Nephron (organoid): ENCODE data around the gene CORO7.
A peak's percentile ranks its signal among the peaks of the same experiment; 100 is the strongest.

Source experiments
- H3K27ac Mint-ChIP-seq, 3 experiments: 2 replicates each; pipeline ENCODE4 v1.8.0; 2020; ENCODE audit warnings: mixed read lengths in 3 of 3, mild to moderate bottlenecking in 2 of 3, moderate library complexity in 1 of 3
- H3K27me3 Mint-ChIP-seq: 2 replicates; pipeline ENCODE4 v1.8.0; 2021; ENCODE audit warnings: low read depth, mild to moderate bottlenecking, moderate library complexity, mixed read lengths
- H3K36me3 Mint-ChIP-seq: 2 replicates; pipeline ENCODE4 v1.8.0; 2020; ENCODE audit warnings: low read depth, mixed read lengths
- H3K4me1 Mint-ChIP-seq: 2 replicates; pipeline ENCODE4 v1.8.0; 2020; ENCODE audit warnings: mixed read lengths
- H3K4me3 Mint-ChIP-seq, 3 experiments: 2 replicates each; pipeline ENCODE4 v1.8.0; 2020; ENCODE audit warnings: mild to moderate bottlenecking in 3 of 3, mixed read lengths in 3 of 3, moderate library complexity in 2 of 3
- H3K9me3 Mint-ChIP-seq: 2 replicates; pipeline ENCODE4 v1.8.0; 2020; ENCODE audit warnings: mixed read lengths
- TF ChIP-seq, protein P1 (sequence below), 3 experiments: fragments of 200-600 bp; sonication (generic); IDR thresholded peaks; one replicate each; pipeline ENCODE4 v1.5.0; 2021; ENCODE audit warnings: antibody characterized with exemption in 3 of 3; ENCODE audit not compliant: unreplicated experiment in 3 of 3

Gene CORO7

DNA sequence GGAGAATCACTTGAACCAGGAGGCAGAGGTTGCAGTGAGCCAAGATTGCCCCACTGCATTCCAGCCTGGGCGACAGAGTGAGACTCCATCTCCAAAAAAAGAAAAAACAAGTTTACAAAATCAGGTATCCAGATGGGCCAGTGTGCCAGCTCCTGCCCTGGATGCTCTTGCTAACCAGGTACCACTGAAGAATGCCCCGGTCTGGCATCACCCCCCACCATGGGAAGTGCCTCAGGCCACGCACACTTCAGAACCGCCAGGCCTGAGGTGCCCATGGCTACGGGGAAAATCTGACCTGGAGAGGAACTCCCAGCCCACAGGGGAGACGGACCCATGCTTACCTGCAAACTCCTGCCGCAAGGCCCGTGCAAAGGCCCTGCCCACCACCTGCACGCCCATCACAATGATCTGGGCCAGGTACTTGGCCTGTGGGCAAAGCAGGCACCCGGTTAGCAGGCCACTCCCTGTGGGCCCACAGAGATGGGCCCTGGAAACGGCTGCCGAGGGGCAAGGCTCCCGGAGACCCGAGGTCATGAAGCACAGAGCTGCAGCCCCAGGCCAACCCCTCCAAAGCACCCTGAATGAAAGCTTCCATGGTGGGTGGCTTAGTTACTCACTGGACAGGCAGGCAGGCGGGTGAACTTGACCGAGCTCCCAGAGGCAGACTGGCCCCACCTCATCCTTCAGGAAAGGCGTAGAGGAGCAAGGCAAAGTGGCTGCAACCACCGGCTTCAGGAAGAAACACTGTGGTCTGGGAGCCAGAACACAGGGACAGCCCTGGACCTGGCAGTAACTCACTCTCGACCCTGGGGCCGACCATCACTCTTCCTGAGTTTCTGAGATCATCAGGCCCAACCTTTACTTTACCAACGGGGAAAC is 73.3 kb downstream of the CORO7 start:
- H3K4me1 Mint-ChIP-seq: peaks cover 7% of the 10 kb centered on the region
- TF ChIP-seq, protein P1, sequence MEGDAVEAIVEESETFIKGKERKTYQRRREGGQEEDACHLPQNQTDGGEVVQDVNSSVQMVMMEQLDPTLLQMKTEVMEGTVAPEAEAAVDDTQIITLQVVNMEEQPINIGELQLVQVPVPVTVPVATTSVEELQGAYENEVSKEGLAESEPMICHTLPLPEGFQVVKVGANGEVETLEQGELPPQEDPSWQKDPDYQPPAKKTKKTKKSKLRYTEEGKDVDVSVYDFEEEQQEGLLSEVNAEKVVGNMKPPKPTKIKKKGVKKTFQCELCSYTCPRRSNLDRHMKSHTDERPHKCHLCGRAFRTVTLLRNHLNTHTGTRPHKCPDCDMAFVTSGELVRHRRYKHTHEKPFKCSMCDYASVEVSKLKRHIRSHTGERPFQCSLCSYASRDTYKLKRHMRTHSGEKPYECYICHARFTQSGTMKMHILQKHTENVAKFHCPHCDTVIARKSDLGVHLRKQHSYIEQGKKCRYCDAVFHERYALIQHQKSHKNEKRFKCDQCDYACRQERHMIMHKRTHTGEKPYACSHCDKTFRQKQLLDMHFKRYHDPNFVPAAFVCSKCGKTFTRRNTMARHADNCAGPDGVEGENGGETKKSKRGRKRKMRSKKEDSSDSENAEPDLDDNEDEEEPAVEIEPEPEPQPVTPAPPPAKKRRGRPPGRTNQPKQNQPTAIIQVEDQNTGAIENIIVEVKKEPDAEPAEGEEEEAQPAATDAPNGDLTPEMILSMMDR (IDR thresholded peaks at IDR 0.05; ENCODE audit: unreplicated experiment in 3 of 3): no peak
- peak overlapping the region in 1 of 3 experiments; percentile 51 for H3K27ac Mint-ChIP-seq
- peaks cover 6% of the 10 kb centered on the region for H3K36me3 Mint-ChIP-seq
- H3K9me3 Mint-ChIP-seq: no peaks in the 10 kb centered on the region
- no peaks in the 10 kb centered on the region for H3K27me3 Mint-ChIP-seq
- no peak overlapping the region for H3K4me3 Mint-ChIP-seq

DNA sequence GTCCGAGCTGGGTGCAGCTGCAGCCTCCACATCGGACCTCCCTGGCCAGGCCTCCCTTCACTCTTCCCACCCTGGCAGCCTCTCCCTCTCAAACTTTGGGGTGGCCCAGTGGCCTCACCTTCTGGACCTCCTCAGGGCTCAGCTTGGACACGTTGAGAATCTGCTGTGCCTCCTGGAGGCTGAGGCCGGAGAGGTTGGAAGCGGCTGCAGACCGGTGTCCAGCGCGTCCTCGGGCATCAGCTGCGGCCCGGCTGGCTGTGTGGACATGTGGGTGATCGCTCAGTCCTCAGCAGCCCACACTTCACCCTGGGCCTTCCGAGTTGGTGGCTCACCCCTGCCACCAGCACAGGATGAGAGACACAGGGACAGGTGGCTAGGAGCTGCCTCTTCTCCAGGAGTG is 75.1 kb downstream of the CORO7 start:
- Mint-ChIP-seq H3K27me3 (no peaks in the 10 kb centered on the region), H3K4me3 (no peak overlapping the region), H3K4me1 (peaks cover 7% of the 10 kb centered on the region), H3K9me3 (no peaks in the 10 kb centered on the region), H3K36me3 (peaks cover 6% of the 10 kb centered on the region), H3K27ac (no peak overlapping the region)
- TF ChIP-seq, protein P1 (IDR thresholded peaks at IDR 0.05; ENCODE audit: unreplicated experiment in 3 of 3): no peak

DNA sequence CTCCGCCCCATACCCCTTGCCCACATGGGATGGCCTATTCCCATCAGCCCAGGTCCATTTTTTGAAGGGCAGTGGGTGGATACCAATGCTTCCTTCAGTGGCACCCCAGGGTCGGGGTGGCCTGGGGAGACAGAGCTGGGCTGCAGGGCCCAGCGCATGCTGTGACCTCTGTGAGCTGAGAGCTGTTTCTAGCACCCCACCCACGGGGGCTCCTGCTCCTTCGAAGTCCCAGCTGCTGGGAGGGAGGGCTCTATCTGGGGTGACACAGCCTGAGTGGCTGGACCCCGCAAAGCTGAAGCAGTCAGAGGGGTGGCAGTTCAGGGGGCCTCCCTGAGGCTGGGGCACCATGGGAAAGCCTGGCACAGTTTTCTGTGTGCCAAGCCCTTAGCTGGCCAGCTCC is 76.0 kb downstream of the CORO7 start:
- no peak overlapping the region for H3K27ac Mint-ChIP-seq
- H3K27me3 Mint-ChIP-seq: no peaks in the 10 kb centered on the region
- peaks cover 13% of the 10 kb centered on the region for H3K36me3 Mint-ChIP-seq
- H3K4me1 Mint-ChIP-seq: peaks cover 7% of the 10 kb centered on the region
- no peak overlapping the region for H3K4me3 Mint-ChIP-seq
- H3K9me3 Mint-ChIP-seq: no peaks in the 10 kb centered on the region
- TF ChIP-seq, protein P1 (IDR thresholded peaks at IDR 0.05; ENCODE audit: unreplicated experiment in 3 of 3): no peak

DNA sequence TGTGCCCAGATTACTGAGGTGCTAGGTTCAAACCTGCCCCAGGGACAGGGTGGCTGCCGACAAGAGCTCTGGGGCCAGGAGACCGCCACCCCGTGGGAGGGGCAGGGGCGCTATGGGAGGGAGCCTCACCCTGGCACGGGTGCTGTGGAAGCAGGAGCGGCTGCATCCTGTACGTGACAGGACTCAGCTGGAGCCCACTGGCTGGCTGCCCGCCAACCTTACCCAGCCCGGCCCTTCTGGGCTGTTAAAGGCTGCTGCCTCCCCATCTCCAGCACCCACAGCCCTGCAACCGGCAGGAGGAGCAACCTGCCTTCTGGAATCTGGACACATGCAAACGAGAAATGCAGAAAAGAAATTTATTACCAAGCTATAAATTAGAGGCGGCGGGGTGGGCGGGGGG is 76.5 kb downstream of the CORO7 start:
- Mint-ChIP-seq H3K9me3 (no peaks in the 10 kb centered on the region), H3K4me1 (peaks cover 7% of the 10 kb centered on the region), H3K36me3 (peaks cover 14% of the 10 kb centered on the region), H3K4me3 (no peak overlapping the region), H3K27me3 (no peaks in the 10 kb centered on the region), H3K27ac (peak overlapping the region; percentile 56 to 82 (median 61))
- TF ChIP-seq, protein P1 (IDR thresholded peaks at IDR 0.05; ENCODE audit: unreplicated experiment in 3 of 3): peak; percentile 10 to 18 (median 15)

DNA sequence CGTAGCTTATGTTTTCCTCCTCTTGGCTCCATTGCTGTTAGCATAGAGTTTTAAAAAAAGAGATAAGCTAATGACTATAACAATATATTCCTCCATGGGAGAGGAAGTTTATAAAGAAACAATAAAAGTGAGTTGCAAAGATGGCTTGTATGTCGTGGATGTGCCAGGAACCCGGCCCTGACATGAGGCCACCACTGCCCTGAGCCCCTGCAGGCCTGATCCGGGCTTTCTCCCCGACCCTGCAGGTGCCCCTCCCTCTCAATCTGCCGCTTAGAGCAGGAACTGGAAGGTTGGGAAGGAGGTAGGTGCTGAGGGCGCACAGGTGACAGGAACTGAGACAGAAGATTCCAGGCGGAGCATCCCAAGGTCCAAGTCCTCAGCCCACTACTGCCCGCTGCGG is 76.9 kb downstream of the CORO7 start:
- TF ChIP-seq, protein P1 (IDR thresholded peaks at IDR 0.05; ENCODE audit: unreplicated experiment in 3 of 3): no peak
- no peaks in the 10 kb centered on the region for H3K9me3 Mint-ChIP-seq
- H3K27me3 Mint-ChIP-seq: no peaks in the 10 kb centered on the region
- H3K4me1 Mint-ChIP-seq: peaks cover 7% of the 10 kb centered on the region
- H3K27ac Mint-ChIP-seq: peak overlapping the region; percentile 56 to 82 (median 61)
- H3K36me3 Mint-ChIP-seq: peaks cover 17% of the 10 kb centered on the region
- no peak overlapping the region for H3K4me3 Mint-ChIP-seq
